IMR-90 (cell line): ENCODE data around the gene PRKCH. TPM values are rescaled to one million over a fixed set of nuclear protein-coding genes. Genes with fewer than 3 reads are reported as not detected.

Experiments used
- ATAC-seq: fragments of 200-7000 bp; cut with Tn5 transposase; 2 replicates; pipeline ENCODE4 v1.9.1; 2020; ENCODE audit warnings: low read depth, mild to moderate bottlenecking, moderate library complexity
- BruUV-seq: library from RNA; stranded (reverse); fragments of 400-500 nt; replicated peaks from 2 replicates; lab custom pipeline; 2021; lab: Mats Ljungman, UMichigan
- CTCF ChIA-PET: fragments of 300-600 bp; formaldehyde crosslinking; extraction: SDS; loops from one replicate; lab custom pipeline; 2021; ENCODE audit warnings: antibody characterized with exemption; lab: Yijun Ruan, JAX
- POLR2A ChIA-PET: fragments of 300-600 bp; sonication (Branson Sonifier 250); formaldehyde crosslinking; loops from one replicate; lab custom pipeline; 2022; ENCODE audit warnings: antibody characterized with exemption; ENCODE audit not compliant: unreplicated experiment; lab: Charles Lee
- DNase-seq: peaks from one replicate; pipeline ENCODE4 v3.0.0; 2013
- H2AFZ ChIP-seq: replicated peaks from 2 replicates; pipeline ENCODE3; 2013; ENCODE audit warnings: low read length, mild to moderate bottlenecking; ENCODE audit not compliant: poor library complexity
- H2AK5ac ChIP-seq: 2 replicates; pipeline ENCODE4 v1.6.1; 2013; ENCODE audit warnings: low read depth, low read length, inconsistent platforms
- H2AK9ac ChIP-seq: replicated peaks from 2 replicates; pipeline ENCODE3; 2013; ENCODE audit warnings: mild to moderate bottlenecking, low read depth, low read length, moderate library complexity; ENCODE audit not compliant: poor library complexity
- H2BK120ac ChIP-seq: 2 replicates; pipeline ENCODE4 v1.6.1; 2013; ENCODE audit warnings: low read depth, low read length, inconsistent platforms
- H2BK15ac ChIP-seq: 3 replicates; pipeline ENCODE4 v1.6.1; 2013; ENCODE audit warnings: low read depth, low read length, inconsistent platforms
- H2BK20ac ChIP-seq: 2 replicates; pipeline ENCODE4 v1.6.1; 2013; ENCODE audit warnings: low read depth, mild to moderate bottlenecking, inconsistent platforms, low read length, moderate library complexity
- H2BK5ac ChIP-seq: 2 replicates; pipeline ENCODE4 v1.6.1; 2013; ENCODE audit warnings: mild to moderate bottlenecking, low read depth, low read length, inconsistent platforms; ENCODE audit not compliant: poor library complexity, severe bottlenecking
- H3K14ac ChIP-seq: replicated peaks from 2 replicates; pipeline ENCODE4 v1.6.1; 2013; ENCODE audit warnings: low read depth, low read length, inconsistent platforms
- H3K18ac ChIP-seq: 2 replicates; pipeline ENCODE4 v1.6.1; 2013; ENCODE audit warnings: low read depth, low read length, control low read depth
- H3K23ac ChIP-seq: 2 replicates; pipeline ENCODE4 v1.6.1; 2013; ENCODE audit warnings: low read depth, low read length, inconsistent platforms
- H3K27ac ChIP-seq: 2 replicates; pipeline ENCODE4 v1.5.1; 2013; ENCODE audit warnings: mild to moderate bottlenecking, control low read depth, low read length; ENCODE audit not compliant: insufficient read depth
- H3K27me3 ChIP-seq: 2 replicates; pipeline ENCODE4 v1.6.1; 2013; ENCODE audit warnings: low read length; ENCODE audit not compliant: control insufficient read depth, insufficient read depth
- H3K36me3 ChIP-seq: 2 replicates; pipeline ENCODE4 v1.6.1; 2013; ENCODE audit warnings: low read length, mixed read lengths; ENCODE audit not compliant: control insufficient read depth, insufficient read depth
- H3K4ac ChIP-seq: 2 replicates; pipeline ENCODE4 v1.6.1; 2013; ENCODE audit warnings: low read depth, low read length, inconsistent platforms
- H3K4me1 ChIP-seq: 2 replicates; pipeline ENCODE4 v1.6.1; 2013; ENCODE audit warnings: low read length, mixed read lengths; ENCODE audit not compliant: control insufficient read depth, insufficient read depth
- H3K4me2 ChIP-seq: 2 replicates; pipeline ENCODE4 v1.6.1; 2013; ENCODE audit warnings: low read depth, mild to moderate bottlenecking, control low read depth, low read length, moderate library complexity
- H3K4me3 ChIP-seq: 2 replicates; pipeline ENCODE4 v1.5.1; 2013; ENCODE audit warnings: low read depth, mild to moderate bottlenecking, control low read depth, low read length, moderate library complexity; ENCODE audit not compliant: insufficient read depth
- H3K56ac ChIP-seq: 2 replicates; pipeline ENCODE4 v1.6.1; 2013; ENCODE audit warnings: low read length, inconsistent platforms; ENCODE audit not compliant: insufficient read depth; ENCODE audit errors: extremely low read depth
- H3K79me1 ChIP-seq, 2 experiments: 2 replicates each; pipeline ENCODE4 v1.6.1; 2013; ENCODE audit warnings: low read length in 2 of 2, inconsistent platforms in 1 of 2, low read depth in 1 of 2
- H3K9ac ChIP-seq: 2 replicates; pipeline ENCODE4 v1.6.1; 2013; ENCODE audit warnings: low read depth, low read length, control low read depth
- H3K9me1 ChIP-seq: 2 replicates; pipeline ENCODE4 v1.6.1; 2013; ENCODE audit warnings: low read length, inconsistent platforms; ENCODE audit not compliant: insufficient read depth
- H3K9me3 ChIP-seq: 2 replicates; pipeline ENCODE4 v1.6.1; 2013; ENCODE audit warnings: low read length; ENCODE audit not compliant: control insufficient read depth, insufficient read depth
- H4K20me1 ChIP-seq: 2 replicates; pipeline ENCODE4 v1.6.1; 2013; ENCODE audit warnings: low read length, inconsistent platforms; ENCODE audit not compliant: insufficient read depth
- H4K5ac ChIP-seq: 2 replicates; pipeline ENCODE4 v1.6.1; 2013; ENCODE audit warnings: mild to moderate bottlenecking, low read depth, low read length, control low read depth
- H4K8ac ChIP-seq, 2 experiments: 2 replicates each; pipeline ENCODE4 v1.6.1; 2013; ENCODE audit warnings: low read depth in 2 of 2, low read length in 2 of 2, control low read depth in 1 of 2, inconsistent platforms in 1 of 2
- H4K91ac ChIP-seq: 2 replicates; pipeline ENCODE4 v1.6.1; 2013; ENCODE audit warnings: low read depth, low read length, inconsistent platforms; ENCODE audit not compliant: insufficient read depth
- BHLHE40 ChIP-seq: fragments of 150-350 bp; IDR thresholded peaks from 2 replicates; pipeline ENCODE4 v1.6.1; 2016; ENCODE audit warnings: mild to moderate bottlenecking, low read depth, low read length
- CEBPB ChIP-seq: IDR thresholded peaks from 2 replicates; pipeline ENCODE4 v1.6.1; 2012; ENCODE audit warnings: low read depth, low read length, improper control_type of control experiment
- CHD1 ChIP-seq: IDR thresholded peaks from 2 replicates; pipeline ENCODE4 v1.6.1; 2012; ENCODE audit warnings: low read depth, low read length, improper control_type of control experiment
- CTCF ChIP-seq: conservative IDR thresholded peaks from 2 replicates; pipeline ENCODE4 v1.5.1; 2012; ENCODE audit warnings: mild to moderate bottlenecking, low read depth, low read length, improper control_type of control experiment
- ELK1 ChIP-seq: fragments of 150-350 bp; IDR thresholded peaks from 2 replicates; pipeline ENCODE4 v1.6.1; 2016; ENCODE audit warnings: low read depth, mild to moderate bottlenecking, low read length, moderate library complexity, borderline replicate concordance
- FOS ChIP-seq: fragments of 150-350 bp; IDR thresholded peaks from 2 replicates; pipeline ENCODE4 v1.6.1; 2016; ENCODE audit warnings: low read depth, low read length
- MAFK ChIP-seq: IDR thresholded peaks from 2 replicates; pipeline ENCODE4 v1.6.1; 2012; ENCODE audit warnings: low read depth, low read length, improper control_type of control experiment
- MAZ ChIP-seq: IDR thresholded peaks from 2 replicates; pipeline ENCODE4 v1.6.1; 2012; ENCODE audit warnings: low read depth, mild to moderate bottlenecking, low read length, improper control_type of control experiment, moderate library complexity, borderline replicate concordance
- MXI1 ChIP-seq: IDR thresholded peaks from 2 replicates; pipeline ENCODE4 v1.6.1; 2012; ENCODE audit warnings: low read depth, mild to moderate bottlenecking, low read length, moderate library complexity, borderline replicate concordance
- POLR2A ChIP-seq: IDR thresholded peaks from 2 replicates; pipeline ENCODE4 v1.6.1; 2012; ENCODE audit warnings: mild to moderate bottlenecking, low read depth, low read length
- RAD21 ChIP-seq: IDR thresholded peaks from 2 replicates; pipeline ENCODE4 v1.6.1; 2012; ENCODE audit warnings: low read length, improper control_type of control experiment
- RCOR1 ChIP-seq: IDR thresholded peaks from 2 replicates; pipeline ENCODE4 v1.6.1; 2012; ENCODE audit warnings: mild to moderate bottlenecking, low read length, improper control_type of control experiment; ENCODE audit not compliant: insufficient replicate concordance
- RFX5 ChIP-seq: IDR thresholded peaks from 2 replicates; pipeline ENCODE4 v1.8.0; 2012; ENCODE audit warnings: low read depth, mild to moderate bottlenecking, low read length, moderate library complexity
- WGBS, 2 experiments: methylation state at CpG; one replicate each; pipeline versions ENCODE4 v1.1.5 to v1.1.7; 2013; ENCODE audit warnings: missing lambda C conversion rate in 2 of 2; ENCODE audit not compliant: insufficient read length in 1 of 2; ENCODE audit errors: extremely low coverage in 2 of 2; 5-methylcytosine and 5-hydroxymethylcytosine counted together
- dilution Hi-C: fragments of 300-500 bp; cut with HindIII; formaldehyde crosslinking; loops from one replicate; pipeline ENCODE4 v1.14.3; 2018; ENCODE audit warnings: low sequenced_read_pairs; ENCODE audit not compliant: unreplicated experiment
- in situ Hi-C: fragments of 300-500 bp; cut with MboI; formaldehyde crosslinking; loops from 3 replicates; pipeline ENCODE4 v1.14.3; 2019; ENCODE audit warnings: low sequenced_read_pairs, inconsistent platforms, mixed read lengths
- intact Hi-C: fragments of 100-400 bp; cut with micrococcal nuclease; formaldehyde crosslinking; loops from 2 replicates; pipeline ENCODE4 v1.10.0; 2022
- polyA plus RNA-seq, 3 experiments: library from polyadenylated mRNA; depleted of rRNA; stranded (reverse); fragments of >200 nt; gene quantifications; 2 replicates each; pipeline ENCODE4 v1.2.3, GENCODE V29; 2012; ENCODE audit warnings: low replicate concordance in 1 of 3
- total RNA-seq: library from RNA; depleted of rRNA; stranded (reverse); fragments of >200 nt; gene quantifications from 2 replicates; pipeline ENCODE4 v1.2.3, GENCODE V29; 2012

PRKCH gene
- total and polyA plus RNA-seq, 2 of the 4 experiments (the other 2 are of a cell fraction): 1.6 to 2.3 TPM

DNA sequence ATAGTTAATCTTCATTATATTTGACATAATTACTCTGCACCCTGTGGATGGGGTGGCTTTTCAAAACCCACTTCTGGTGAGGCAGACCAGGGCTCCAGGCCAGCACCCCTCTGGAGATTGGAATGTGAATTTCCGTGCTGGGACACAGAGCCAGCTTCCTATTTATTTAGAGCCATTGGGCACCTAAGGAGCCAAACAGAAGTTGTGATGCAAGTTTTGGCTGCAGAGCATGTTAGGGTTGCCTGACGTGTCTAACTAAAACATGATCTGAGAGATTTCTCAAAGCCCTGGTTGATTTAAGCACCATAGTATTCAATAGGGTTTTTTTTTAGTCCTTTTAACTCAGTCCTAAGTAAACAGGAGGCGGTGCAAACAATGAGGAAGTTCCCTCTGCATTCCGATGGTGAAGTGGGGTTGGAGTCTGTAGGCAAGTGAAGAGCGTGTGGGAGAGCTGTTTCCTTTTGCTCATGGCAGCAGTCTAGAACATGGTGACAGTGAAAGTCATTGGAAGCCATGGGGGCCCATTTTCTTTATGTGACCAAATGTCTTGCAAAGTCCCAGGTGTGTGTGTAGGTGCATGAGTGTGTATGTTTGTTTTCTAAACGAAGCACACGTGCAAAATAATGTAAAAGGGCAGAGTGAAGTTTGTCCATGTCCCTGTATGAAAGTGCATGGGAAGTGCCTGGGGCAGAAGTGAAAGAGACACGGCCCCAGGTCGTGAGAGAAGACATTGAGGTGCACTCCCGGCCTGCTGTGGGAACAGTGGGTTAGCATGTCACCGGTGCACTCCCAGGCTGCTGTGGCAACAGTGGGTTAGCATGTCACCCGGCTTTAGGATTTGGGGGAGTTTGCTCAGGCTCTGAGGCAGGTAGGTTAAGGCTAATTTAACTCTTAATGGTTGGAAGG, 117.7 kb downstream of the PRKCH start:
- Histone ChIP-seq H3K4me3 (no peak overlapping the region), H3K4ac (no peak overlapping the region), H3K18ac (no peak overlapping the region), H3K4me2 (peak overlapping the region; percentile 9), H3K27me3 (peaks cover 16% of the 10 kb centered on the region), H2BK15ac (no peak overlapping the region), H3K9ac (no peak overlapping the region), H2BK20ac (no peak overlapping the region), H4K91ac (no peak overlapping the region), H3K56ac (no peak overlapping the region), H4K5ac (no peak overlapping the region), H2AFZ (peak overlapping the region; percentile 12), H3K23ac (no peak overlapping the region), H3K27ac (no peak overlapping the region), H3K9me3 (no peaks in the 10 kb centered on the region), H4K20me1 (no peaks in the 10 kb centered on the region), H2AK9ac (no peak overlapping the region), H4K8ac (no peak overlapping the region), H3K9me1 (0 out of 2 replicates have a peak, but pooled peaks cover 4% of the 10 kb centered on the region), H2AK5ac (no peak overlapping the region), H2BK5ac (no peak overlapping the region), H3K14ac (no peak overlapping the region), H3K4me1 (peaks cover 4% of the 10 kb centered on the region), H3K36me3 (no peaks in the 10 kb centered on the region), H3K79me1 (no peaks in the 10 kb centered on the region), H2BK120ac (no peak overlapping the region)
- intact Hi-C loops (no loop called here), dilution Hi-C loops (no loop called here), in situ Hi-C loops (no loop called here)
- ATAC-seq (peak; percentile 95), DNase-seq (peak; percentile 57)
- no TSS peak for BruUV-seq
- WGBS, 2 experiments: 29% methylated on average over 9 of the region's 12 CpGs; no CpG with 5 or more reads in 1 of the 2 experiments
- ChIA-PET POLR2A (no interaction called here), CTCF (no interaction called here)
- TF ChIP-seq CEBPB (no peak), CHD1 (no peak), RCOR1 (no peak), FOS (no peak), ELK1 (no peak), MAFK (no peak), RFX5 (no peak), MXI1 (no peak), POLR2A (no peak), MAZ (no peak), RAD21 (no peak), CTCF (no peak), BHLHE40 (no peak)
